ENCODE results near the gene LAMP1.

The LAMP1 gene

GRCh38 chr13:113274721-113275120, 22.3 kb upstream of the LAMP1 start:
- Histone ChIP-seq H3K27ac (no peak overlapping the region), H3K27me3 (peaks cover 0 to 3% of the 10 kb centered on the region in 2 donors), H3K4me3 (no peak overlapping the region), H3K36me3 (no peaks in the 10 kb centered on the region), H3K4me1 (peaks cover 0 to 7% (median 0%) of the 10 kb centered on the region in 4 donors), H3K9me3 (no peaks in the 10 kb centered on the region)
- intact Hi-C loops (cut with DNase I; ENCODE audit: low total_unique reads) = loop anchor here (5.0 kb wide), 1 partner anchor 113 kb away; no protein-coding TSS in a partner anchor
- no peak for DNase-seq
- TF ChIP-seq, protein P1, sequence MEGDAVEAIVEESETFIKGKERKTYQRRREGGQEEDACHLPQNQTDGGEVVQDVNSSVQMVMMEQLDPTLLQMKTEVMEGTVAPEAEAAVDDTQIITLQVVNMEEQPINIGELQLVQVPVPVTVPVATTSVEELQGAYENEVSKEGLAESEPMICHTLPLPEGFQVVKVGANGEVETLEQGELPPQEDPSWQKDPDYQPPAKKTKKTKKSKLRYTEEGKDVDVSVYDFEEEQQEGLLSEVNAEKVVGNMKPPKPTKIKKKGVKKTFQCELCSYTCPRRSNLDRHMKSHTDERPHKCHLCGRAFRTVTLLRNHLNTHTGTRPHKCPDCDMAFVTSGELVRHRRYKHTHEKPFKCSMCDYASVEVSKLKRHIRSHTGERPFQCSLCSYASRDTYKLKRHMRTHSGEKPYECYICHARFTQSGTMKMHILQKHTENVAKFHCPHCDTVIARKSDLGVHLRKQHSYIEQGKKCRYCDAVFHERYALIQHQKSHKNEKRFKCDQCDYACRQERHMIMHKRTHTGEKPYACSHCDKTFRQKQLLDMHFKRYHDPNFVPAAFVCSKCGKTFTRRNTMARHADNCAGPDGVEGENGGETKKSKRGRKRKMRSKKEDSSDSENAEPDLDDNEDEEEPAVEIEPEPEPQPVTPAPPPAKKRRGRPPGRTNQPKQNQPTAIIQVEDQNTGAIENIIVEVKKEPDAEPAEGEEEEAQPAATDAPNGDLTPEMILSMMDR (IDR thresholded peaks at IDR 0.05) = no peak

- H3K27me3 ChIP-seq = peaks cover 0 to 3% of the 10 kb centered on the region in 2 donors
- TF ChIP-seq, protein P1 (IDR thresholded peaks at IDR 0.05) = peak; percentile 46
- no peak overlapping the region for H3K27ac ChIP-seq
- intact Hi-C loops (cut with DNase I; ENCODE audit: low total_unique reads) = loop anchor here (5.0 kb wide), 1 partner anchor 112 kb away; no protein-coding TSS in a partner anchor
- DNase-seq = no peak
- H3K36me3 ChIP-seq = no peaks in the 10 kb centered on the region
- H3K4me3 ChIP-seq = no peak overlapping the region
- H3K9me3 ChIP-seq = no peaks in the 10 kb centered on the region
- H3K4me1 ChIP-seq = peaks cover 0 to 7% (median 0%) of the 10 kb centered on the region in 4 donors
Measured at GRCh38 chr13:113275387-113275786, 21.7 kb upstream of the LAMP1 start.

- H3K36me3 ChIP-seq = no peaks in the 10 kb centered on the region
- no peak for DNase-seq
- H3K4me1 ChIP-seq = peaks cover 0 to 7% (median 0%) of the 10 kb centered on the region in 4 donors
- TF ChIP-seq, protein P1 (IDR thresholded peaks at IDR 0.05) = no peak
- H3K27ac ChIP-seq = no peak overlapping the region
- peaks cover 0 to 3% of the 10 kb centered on the region in 2 donors for H3K27me3 ChIP-seq
- intact Hi-C loops (cut with DNase I; ENCODE audit: low total_unique reads) = no loop called here
- no peak overlapping the region for H3K4me3 ChIP-seq
- H3K9me3 ChIP-seq = no peaks in the 10 kb centered on the region
Measured at GRCh38 chr13:113280126-113280525, 16.9 kb upstream of the LAMP1 start.

GRCh38 chr13:113283904-113284303, 13.1 kb upstream of the LAMP1 start:
- Histone ChIP-seq H3K36me3 (no peaks in the 10 kb centered on the region), H3K4me1 (no peaks in the 10 kb centered on the region), H3K27me3 (peaks cover 0 to 17% of the 10 kb centered on the region in 2 donors), H3K27ac (no peak overlapping the region), H3K4me3 (no peak overlapping the region), H3K9me3 (no peaks in the 10 kb centered on the region)
- intact Hi-C loops (cut with DNase I; ENCODE audit: low total_unique reads) = no loop called here
- no peak for DNase-seq
- TF ChIP-seq, protein P1 (IDR thresholded peaks at IDR 0.05) = no peak

GRCh38 chr13:113288880-113289279, 8.2 kb upstream of the LAMP1 start:
- H3K4me3 ChIP-seq = no peak overlapping the region
- H3K27me3 ChIP-seq = peaks cover 0 to 29% of the 10 kb centered on the region in 2 donors
- H3K36me3 ChIP-seq = no peaks in the 10 kb centered on the region
- TF ChIP-seq, protein P1 (IDR thresholded peaks at IDR 0.05) = no peak
- DNase-seq = no peak
- intact Hi-C loops (cut with DNase I; ENCODE audit: low total_unique reads) = no loop called here
- no peaks in the 10 kb centered on the region for H3K9me3 ChIP-seq
- H3K27ac ChIP-seq = no peak overlapping the region
- peaks cover 0 to 11% (median 2%) of the 10 kb centered on the region in 4 donors for H3K4me1 ChIP-seq

DNA sequence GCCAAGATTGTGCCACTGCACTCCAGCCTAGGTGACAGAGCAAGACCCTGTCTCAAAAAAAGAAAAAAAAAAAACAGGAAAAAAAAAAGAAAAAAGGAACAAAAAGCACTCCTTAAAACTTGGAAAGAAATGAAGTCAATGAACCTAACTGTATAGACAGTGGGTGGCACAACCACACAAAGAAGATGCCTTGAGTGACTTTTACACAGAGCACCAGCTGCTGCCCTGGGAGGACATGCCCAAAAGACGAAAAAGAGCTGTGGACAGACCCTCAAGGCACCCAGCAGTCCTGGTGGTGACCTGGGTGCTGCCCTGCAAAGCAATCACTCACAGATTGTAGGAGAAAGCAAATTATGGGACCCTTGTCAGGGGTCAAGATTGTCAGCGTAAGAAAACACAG, 5.9 kb upstream of the LAMP1 start:
- H3K27me3 ChIP-seq = peaks cover 0 to 29% of the 10 kb centered on the region in 2 donors
- no peak for DNase-seq
- H3K36me3 ChIP-seq = no peaks in the 10 kb centered on the region
- TF ChIP-seq, protein P1 (IDR thresholded peaks at IDR 0.05) = no peak
- no peak overlapping the region for H3K27ac ChIP-seq
- intact Hi-C loops (cut with DNase I; ENCODE audit: low total_unique reads) = loop anchor here (10.0 kb wide), 1 partner anchor 204 kb away; the partner anchor contains the start of gene DCUN1D2
- H3K9me3 ChIP-seq = no peaks in the 10 kb centered on the region
- peaks cover 0 to 16% (median 7%) of the 10 kb centered on the region in 4 donors for H3K4me1 ChIP-seq
- no peak overlapping the region for H3K4me3 ChIP-seq

All from tibial artery (tissue), 4 donors.